Measurements from ENCODE around the gene MYOM1. TPM values are rescaled to one million over a fixed set of nuclear protein-coding genes. Genes with fewer than 3 reads are reported as not detected.

The MYOM1 gene
- total and polyA plus RNA-seq, 10 donors: 1.2 to 6.2 (median 2.0) TPM

- Histone ChIP-seq H3K9me3 (no peaks in the 10 kb centered on the region), H3K27ac (peak overlapping the region in 1 of 8 donors; percentile 0), H3K4me3 (no peak overlapping the region), H3K27me3 (replicated peaks in 1 of 7) (no peaks in the 10 kb centered on the region), H3K4me1 (peaks cover 14 to 56% (median 31%) of the 10 kb centered on the region in 6 donors), H3K36me3 (no peaks in the 10 kb centered on the region)
- WGBS, 5 donors: 90 to 95% (median 93%) methylated on average over 3 of the region's 3 CpGs
- no peak for TF ChIP-seq CTCF (IDR thresholded peaks at IDR 0.05 in 8 of 11, conservative IDR thresholded peaks at IDR 0.05 in 3 of 11)
- TF ChIP-seq POLR2AphosphoS5 (IDR thresholded peaks at IDR 0.05): no peak
- TF ChIP-seq POLR2A (IDR thresholded peaks at IDR 0.05): no peak
- no peak for DNase-seq
- intact Hi-C loops (cut with DNase I; ENCODE audit: low total_unique reads): no loop called here
Observed at GRCh38 chr18:3054780-3055179, 165.0 kb downstream of the MYOM1 start.

- TF ChIP-seq POLR2AphosphoS5 (IDR thresholded peaks at IDR 0.05): no peak
- no peak for TF ChIP-seq CTCF (IDR thresholded peaks at IDR 0.05 in 8 of 11, conservative IDR thresholded peaks at IDR 0.05 in 3 of 11)
- TF ChIP-seq POLR2A (IDR thresholded peaks at IDR 0.05): no peak
- intact Hi-C loops (cut with DNase I; ENCODE audit: low total_unique reads): no loop called here
- WGBS, 5 donors: 92 to 99% (median 96%) methylated on average over 6 of the region's 6 CpGs
- peaks cover 8 to 50% (median 25%) of the 10 kb centered on the region in 6 donors for H3K4me1 ChIP-seq
- no peaks in the 10 kb centered on the region for H3K9me3 ChIP-seq
- H3K27ac ChIP-seq: no peak overlapping the region
- H3K4me3 ChIP-seq: no peak overlapping the region
- no peaks in the 10 kb centered on the region for H3K27me3 ChIP-seq (replicated peaks in 1 of 7)
- no peaks in the 10 kb centered on the region for H3K36me3 ChIP-seq
- DNase-seq: no peak
Observed at GRCh38 chr18:3054214-3054613, 165.6 kb downstream of the MYOM1 start.

- WGBS, 5 donors: 94 to 99% (median 96%) methylated on average over 4 of the region's 4 CpGs
- H3K4me3 ChIP-seq: no peak overlapping the region
- H3K27ac ChIP-seq: peak overlapping the region in 1 of 8 donors; percentile 84
- H3K27me3 ChIP-seq (replicated peaks in 1 of 7): no peaks in the 10 kb centered on the region
- no peaks in the 10 kb centered on the region for H3K9me3 ChIP-seq
- intact Hi-C loops (cut with DNase I; ENCODE audit: low total_unique reads): no loop called here
- H3K4me1 ChIP-seq: peaks cover 0 to 39% (median 17%) of the 10 kb centered on the region in 6 donors
- no peak for TF ChIP-seq CTCF (IDR thresholded peaks at IDR 0.05 in 8 of 11, conservative IDR thresholded peaks at IDR 0.05 in 3 of 11)
- no peak for TF ChIP-seq POLR2A (IDR thresholded peaks at IDR 0.05)
- no peak for TF ChIP-seq POLR2AphosphoS5 (IDR thresholded peaks at IDR 0.05)
- H3K36me3 ChIP-seq: no peaks in the 10 kb centered on the region
- no peak for DNase-seq
Observed at GRCh38 chr18:3053081-3053480, 166.7 kb downstream of the MYOM1 start.

GRCh38 chr18:3052411-3052758, 167.4 kb downstream of the MYOM1 start:
- TF ChIP-seq POLR2AphosphoS5 (IDR thresholded peaks at IDR 0.05): no peak
- no peak for TF ChIP-seq POLR2A (IDR thresholded peaks at IDR 0.05)
- TF ChIP-seq CTCF (IDR thresholded peaks at IDR 0.05 in 8 of 11, conservative IDR thresholded peaks at IDR 0.05 in 3 of 11): no peak
- Histone ChIP-seq H3K4me3 (no peak overlapping the region), H3K9me3 (no peaks in the 10 kb centered on the region), H3K27me3 (replicated peaks in 1 of 7) (peaks cover 0 to 5% (median 0%) of the 10 kb centered on the region in 7 donors), H3K36me3 (no peaks in the 10 kb centered on the region), H3K27ac (peak overlapping the region in 4 of 8 donors; percentile 46 to 84 (median 60)), H3K4me1 (peaks cover 0 to 32% (median 13%) of the 10 kb centered on the region in 6 donors)
- 19 to 57% (median 39%) methylated on average over 2 of the region's 2 CpGs for WGBS, 5 donors
- intact Hi-C loops (cut with DNase I; ENCODE audit: low total_unique reads): no loop called here
- DNase-seq: no peak

All from spleen (tissue), 11 donors.